ENCODE data around the gene BLVRA. TPM values are rescaled to one million over a fixed set of nuclear protein-coding genes. Genes with fewer than 3 reads are reported as not detected.
A peak's percentile ranks its signal among the peaks of the same experiment; 100 is the strongest.

BLVRA gene
- total and polyA plus RNA-seq, 10 of the 15 experiments (the other 5 are each of a cell fraction or from before 2014, with no cell fraction given), result 63.3 to 198 (median 102) TPM

- Histone ChIP-seq H4K20me1 (ENCODE audit: control insufficient read depth, insufficient read depth) (no peaks in the 10 kb centered on the region), H3K79me2 (ENCODE audit: control insufficient read depth, insufficient read depth, low read length) (no peaks in the 10 kb centered on the region), H3K36me3 (ENCODE audit: control insufficient read depth in 2 of 2, insufficient read depth in 2 of 2, low read length in 1 of 2) (no peaks in the 10 kb centered on the region), H3K4me3 (no peak overlapping the region), H3K4me1 (ENCODE audit: control insufficient read depth, insufficient read depth, low read length) (peaks cover 18% of the 10 kb centered on the region), H3K9ac (ENCODE audit: control insufficient read depth, insufficient read depth, low read length) (no peak overlapping the region), H3K27ac (ENCODE audit: control insufficient read depth, insufficient read depth) (peak overlapping the region; percentile 53; the same call in 1 of the 2 replicates), H3K27me3 (replicated peaks in 1 of 2; ENCODE audit: control insufficient read depth in 2 of 2, insufficient read depth in 2 of 2, low read length in 1 of 2) (no peaks in the 10 kb centered on the region), H3K9me3 (replicated peaks; ENCODE audit: control insufficient read depth, insufficient read depth, low read length) (peaks cover 4% of the 10 kb centered on the region; the same call in 2 of the 3 replicates), H2AFZ (ENCODE audit: control insufficient read depth, low read depth, low read length) (no peak overlapping the region; the same call in 1 of the 2 replicates), H3K4me2 (ENCODE audit: control insufficient read depth, insufficient read depth) (peak overlapping the region; percentile 44; the same call in 1 of the 2 replicates)
- ATAC-seq, result peak; percentile 47
- 88% methylated on average over 14 of the region's 14 CpGs for WGBS (ENCODE audit: insufficient coverage, insufficient replicate concordance, low lambda C conversion rate, missing lambda C conversion rate)
- in situ Hi-C loops (cut with MboI) (no loop called here), intact Hi-C loops (cut with micrococcal nuclease; ENCODE audit: unreplicated experiment) (no loop called here)
- BruUV-seq (replicated peaks), result no TSS peak
- TF ChIP-seq USF1 (IDR thresholded peaks at IDR 0.05; ENCODE audit: borderline replicate concordance, extremely low read length, insufficient read depth, low read depth, low read length), result no peak
- no peak for TF ChIP-seq IRF3 (IDR thresholded peaks at IDR 0.05)
- TF ChIP-seq PAX5 (IDR thresholded peaks at IDR 0.05; ENCODE audit: borderline replicate concordance, low read depth, low read length), result no peak
- no peak for TF ChIP-seq DPF2 (IDR thresholded peaks at IDR 0.05)
- no peak for TF ChIP-seq EED (IDR thresholded peaks at IDR 0.05; ENCODE audit: low read depth)
- POLR2A ChIA-PET, result interaction anchor here (2.3 to 2.8 kb wide), 2 partner anchors 10 to 14 kb away, joined by 13 to 14 read pairs; partner anchors contain the start of gene BLVRA
- SMC1A ChIA-PET (ENCODE audit: uncharacterized antibody, unreplicated experiment), result interaction anchor here (0.8 to 1.5 kb wide), 8 partner anchors 8 to 822 kb away, joined by 3 to 8 read pairs (median 3); partner anchors contain the start of gene COA1
- CTCF ChIA-PET, result interaction anchor here (0.8 to 2.1 kb wide), 6 partner anchors 11 to 168 kb away, joined by 3 to 8 read pairs (median 4); partner anchors contain the start of gene STK17A
- DNase-seq (ENCODE audit: low read depth, low spot score), result no peak
- FAIRE-seq, result no peak
- RAD21 ChIA-PET (ENCODE audit: unreplicated experiment), result interaction anchor here (0.7 to 1.9 kb wide), 9 partner anchors 11 to 168 kb away, joined by 3 to 15 read pairs (median 4); partner anchors contain the start of gene STK17A
These were observed 8.2 kb upstream of the BLVRA start for GRCh38 chr7:43750016-43750887.

All from GM12878 (cell line).